Stimulated activated CD4-positive, alpha-beta T cell treated with anti-CD3 and anti-CD28 coated beads, Interleukin-4, amount 100 ng/mL, for 48 hours (primary cell): Measurements from ENCODE around the gene LRRC4C.

Experiments used
- DNase-seq, 2 donors: peaks; one replicate each; pipeline ENCODE4 v3.0.0-alpha.2; 2020; ENCODE audit warnings: low read depth in 2 of 2

Gene LRRC4C

DNA sequence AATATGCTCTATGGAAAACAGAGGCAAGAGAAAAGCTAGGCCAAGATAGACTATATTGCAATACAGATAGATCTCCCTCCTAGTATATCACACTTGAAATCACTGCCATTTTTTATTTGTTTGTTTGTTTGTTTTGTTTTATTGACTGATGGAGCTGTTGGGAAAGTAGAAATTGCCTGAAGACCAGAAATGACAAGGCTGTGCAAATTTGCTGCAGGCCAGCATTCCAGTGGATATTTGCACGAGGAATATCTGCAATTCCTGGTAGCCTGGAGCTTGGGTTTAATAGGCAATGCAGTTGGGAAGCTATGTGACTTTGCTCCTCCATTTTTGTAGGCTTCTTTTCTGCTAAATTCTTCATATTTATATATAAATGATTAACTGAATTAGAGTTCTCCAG lies 991.7 kb downstream of the LRRC4C start:
- DNase-seq: no peak

DNA sequence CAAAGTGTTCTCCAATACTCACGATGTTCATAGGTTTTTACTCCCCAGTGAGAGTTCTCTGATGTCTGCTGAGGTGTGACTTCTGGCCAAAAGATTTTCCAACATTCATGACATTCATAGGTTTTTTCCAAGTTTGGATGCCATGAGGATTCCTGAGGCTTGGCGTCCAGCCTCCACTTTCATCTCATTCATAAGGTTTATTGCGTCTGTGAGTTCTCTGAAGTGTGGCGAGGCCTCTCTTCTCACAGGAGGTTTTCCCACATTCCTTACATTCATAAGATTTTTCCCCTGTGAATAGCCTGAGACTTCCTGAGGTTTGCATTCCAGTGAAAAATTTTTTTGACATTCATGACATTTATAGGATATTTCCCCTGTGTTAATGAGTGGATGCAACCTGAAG lies 1014.1 kb downstream of the LRRC4C start:
- DNase-seq: no peak

DNA sequence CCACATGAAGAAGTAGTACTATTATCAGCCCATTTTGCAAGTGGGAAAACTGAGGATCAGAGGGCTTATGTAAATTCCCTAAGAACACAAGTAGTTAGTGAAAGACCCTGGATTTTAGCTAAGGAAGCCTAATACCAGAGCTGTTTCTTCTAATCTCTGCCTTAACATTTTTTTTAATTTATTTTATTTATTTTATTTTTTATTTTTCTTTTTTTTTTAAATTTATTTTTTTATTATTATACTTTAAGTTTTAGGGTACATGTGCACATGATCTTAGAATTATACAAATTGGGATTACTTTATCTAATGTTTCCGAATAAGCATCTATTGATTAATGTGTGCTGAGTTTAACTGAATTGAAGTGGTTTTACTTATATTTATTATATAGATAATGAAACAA lies 1015.3 kb downstream of the LRRC4C start:
- DNase-seq: no peak

DNA sequence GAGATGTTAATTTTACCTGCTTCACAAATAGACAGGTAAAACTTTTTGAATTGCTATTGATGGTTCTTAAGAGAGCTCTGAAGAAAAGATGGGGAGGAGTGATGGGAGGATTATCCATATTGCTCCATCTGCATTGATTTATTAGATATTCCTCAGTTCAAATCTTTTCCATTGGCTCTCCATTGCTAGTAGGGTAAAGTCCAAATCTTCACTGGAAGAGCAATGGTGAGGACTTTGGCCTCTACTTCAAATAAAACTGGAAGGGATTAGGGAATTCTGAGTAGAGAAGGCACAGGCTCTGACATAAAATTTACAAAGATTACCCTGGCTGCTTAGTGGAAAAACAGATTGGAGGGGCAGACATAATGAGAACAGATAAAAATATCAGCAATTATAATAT lies 1024.1 kb downstream of the LRRC4C start:
- DNase-seq: no peak

DNA sequence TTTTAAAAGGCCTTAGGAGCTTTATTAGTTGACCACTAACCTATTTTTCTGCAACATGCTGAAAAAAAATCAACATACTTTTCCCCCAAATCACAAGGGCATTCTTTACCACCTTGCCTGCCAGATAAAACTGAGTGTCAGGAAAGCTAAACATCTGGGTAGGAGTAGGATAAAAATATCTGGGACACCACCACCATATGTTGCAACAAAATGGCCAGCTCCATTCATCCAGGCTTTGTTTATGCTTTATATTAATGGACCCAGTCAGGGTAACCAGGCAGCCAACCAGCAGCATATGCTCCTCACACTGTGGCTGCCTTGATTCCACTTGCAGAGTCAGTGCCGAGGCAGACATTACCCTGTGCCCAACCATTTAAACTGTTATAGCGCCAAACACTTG lies 1024.5 kb downstream of the LRRC4C start:
- no peak for DNase-seq

DNA sequence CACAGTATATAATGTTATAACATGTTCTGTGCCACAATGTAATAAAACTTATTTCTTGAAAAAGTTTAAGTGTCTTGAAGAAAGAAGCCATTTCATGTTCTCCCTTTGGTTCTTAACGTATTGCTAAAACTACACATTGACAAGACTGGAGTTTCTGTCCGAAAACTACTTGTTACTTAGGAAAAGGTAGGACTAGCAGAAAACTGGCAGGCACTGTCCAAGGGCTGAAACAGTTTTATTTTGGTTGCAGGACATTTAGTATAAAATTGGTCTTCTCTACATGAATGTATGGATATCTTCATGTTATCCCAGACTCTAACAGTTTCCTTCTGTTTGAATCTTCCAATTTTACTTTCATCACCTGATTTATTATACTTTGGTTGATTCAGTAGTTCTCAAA lies 1027.1 kb downstream of the LRRC4C start:
- no peak for DNase-seq

DNA sequence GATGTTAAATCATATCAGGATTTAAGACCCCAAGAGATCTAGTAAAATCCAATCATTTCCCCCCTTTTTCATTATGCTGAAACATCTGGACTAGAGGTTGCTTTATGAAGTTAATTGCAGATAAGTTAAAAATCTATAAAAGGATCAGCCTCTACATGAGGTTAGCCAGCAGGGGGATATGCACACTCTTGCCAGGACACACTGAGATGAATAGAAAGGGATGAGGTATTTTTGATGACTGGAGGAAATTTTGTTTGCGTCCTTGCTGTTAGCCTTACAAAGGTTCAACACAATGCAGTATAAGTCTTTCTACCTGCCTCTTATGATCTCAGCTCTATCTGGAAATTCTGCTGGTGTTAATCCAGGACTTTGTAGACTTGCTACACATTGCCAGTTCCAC lies 1034.3 kb downstream of the LRRC4C start:
- DNase-seq: no peak

DNA sequence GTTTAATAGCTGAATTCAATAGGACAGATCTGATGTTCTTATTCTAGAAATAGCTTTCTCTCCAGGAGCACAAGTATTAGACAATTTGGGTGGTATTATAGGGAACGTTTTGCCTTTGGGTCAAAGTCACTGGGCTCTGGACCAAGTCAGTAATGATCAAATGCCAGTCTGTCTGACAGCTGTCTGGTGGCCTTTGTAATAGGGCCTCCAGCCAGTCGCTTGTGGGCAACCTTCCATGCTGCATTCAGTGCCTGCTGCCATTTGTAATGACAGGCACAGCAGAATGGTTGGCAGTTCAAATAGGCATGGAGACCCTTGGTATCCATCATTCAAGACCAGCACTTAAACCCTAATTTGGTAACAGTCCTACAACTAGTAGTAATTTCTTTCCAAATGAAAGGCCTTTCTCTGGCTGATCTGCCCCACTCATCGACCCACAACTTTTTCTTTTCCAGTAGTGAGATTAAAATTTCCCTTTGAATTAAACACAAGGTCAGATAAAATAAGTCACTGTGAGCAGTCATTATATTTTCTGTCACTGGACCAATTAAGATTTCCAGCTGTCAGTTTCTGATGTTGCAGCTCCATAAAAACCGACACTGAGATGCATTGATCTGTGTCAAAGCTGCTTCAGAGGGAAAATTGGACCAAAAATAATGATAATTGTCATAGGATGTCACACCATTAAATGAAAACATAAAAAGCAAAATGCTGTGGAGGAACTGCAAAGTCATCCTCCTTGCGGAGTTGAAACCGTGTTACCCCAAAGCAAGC lies 1038.1 kb downstream of the LRRC4C start:
- no peak for DNase-seq

DNA sequence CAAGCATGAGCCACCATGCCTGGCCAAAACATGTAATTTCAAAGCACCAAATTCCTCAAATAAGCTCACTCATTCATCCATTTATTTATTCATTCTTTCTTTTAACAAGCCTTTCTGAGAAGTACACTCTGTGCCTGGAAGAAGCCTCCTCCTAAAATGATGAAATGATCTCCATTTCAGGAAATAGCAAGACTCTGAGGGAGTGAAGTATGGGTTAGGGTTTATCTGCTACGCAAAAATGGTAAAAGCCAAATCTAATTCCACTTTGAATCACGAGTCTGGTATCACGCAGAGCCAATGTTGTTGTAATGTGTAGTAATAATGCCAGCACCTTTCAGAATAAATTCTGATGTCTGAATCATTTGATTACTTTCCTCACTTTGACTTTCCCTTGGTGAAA lies 1041.8 kb downstream of the LRRC4C start:
- DNase-seq: no peak

DNA sequence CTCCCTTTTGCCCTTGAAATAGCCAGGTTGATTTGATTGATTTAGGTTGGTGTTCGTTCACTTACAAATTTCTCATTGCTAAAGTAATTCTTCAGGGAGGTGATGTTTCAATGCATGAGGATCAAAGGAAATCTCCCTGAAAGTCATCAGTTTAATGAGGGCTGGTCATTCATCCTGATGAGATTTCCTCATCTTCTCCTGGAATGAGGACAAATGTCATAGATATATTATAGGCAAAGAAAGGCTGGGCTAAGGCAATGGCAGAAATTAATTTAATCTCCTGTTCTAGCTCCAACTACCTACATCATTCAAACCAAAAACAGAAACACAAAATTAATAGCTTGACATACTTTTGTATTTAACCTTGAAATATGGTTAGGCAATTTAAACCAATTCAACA lies 1052.1 kb downstream of the LRRC4C start:
- DNase-seq: no peak

DNA sequence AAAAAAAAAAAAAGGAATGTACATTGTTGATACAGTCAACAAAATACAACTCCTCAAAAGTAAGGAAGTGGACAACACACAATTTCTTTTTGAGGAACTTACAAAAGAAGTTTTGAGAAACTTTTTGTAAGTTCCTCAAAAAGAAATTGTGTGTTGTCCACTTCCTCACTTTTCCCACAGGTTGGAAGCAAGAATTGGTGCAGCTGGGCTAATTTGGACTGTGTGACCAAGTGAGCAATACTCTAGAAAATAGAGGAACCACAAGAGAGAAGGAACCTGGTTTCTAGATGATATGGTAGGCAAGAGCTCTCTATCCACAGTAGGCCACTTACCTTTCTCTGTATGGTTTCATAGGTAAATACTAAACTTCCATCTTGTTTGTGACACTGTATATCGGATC lies 1053.8 kb downstream of the LRRC4C start:
- no peak for DNase-seq

DNA sequence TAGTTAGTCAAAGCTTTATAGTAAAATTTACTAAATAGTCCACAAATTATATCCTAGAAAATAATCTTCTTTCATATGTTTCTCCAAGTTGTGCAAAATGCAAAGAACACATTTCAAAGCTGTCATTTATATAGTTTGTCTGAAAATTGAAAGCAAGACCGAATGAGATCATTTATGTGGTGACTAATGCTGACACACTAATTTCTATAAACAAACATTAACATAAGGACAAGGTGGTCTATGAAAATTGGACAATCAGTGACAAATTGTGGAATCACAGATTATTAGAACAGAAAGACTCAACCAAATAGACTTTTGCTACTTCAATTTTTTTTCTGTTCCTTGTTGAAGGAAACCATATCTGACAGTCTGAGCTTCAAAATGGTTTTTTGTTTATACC lies 1056.1 kb downstream of the LRRC4C start:
- DNase-seq: no peak

DNA sequence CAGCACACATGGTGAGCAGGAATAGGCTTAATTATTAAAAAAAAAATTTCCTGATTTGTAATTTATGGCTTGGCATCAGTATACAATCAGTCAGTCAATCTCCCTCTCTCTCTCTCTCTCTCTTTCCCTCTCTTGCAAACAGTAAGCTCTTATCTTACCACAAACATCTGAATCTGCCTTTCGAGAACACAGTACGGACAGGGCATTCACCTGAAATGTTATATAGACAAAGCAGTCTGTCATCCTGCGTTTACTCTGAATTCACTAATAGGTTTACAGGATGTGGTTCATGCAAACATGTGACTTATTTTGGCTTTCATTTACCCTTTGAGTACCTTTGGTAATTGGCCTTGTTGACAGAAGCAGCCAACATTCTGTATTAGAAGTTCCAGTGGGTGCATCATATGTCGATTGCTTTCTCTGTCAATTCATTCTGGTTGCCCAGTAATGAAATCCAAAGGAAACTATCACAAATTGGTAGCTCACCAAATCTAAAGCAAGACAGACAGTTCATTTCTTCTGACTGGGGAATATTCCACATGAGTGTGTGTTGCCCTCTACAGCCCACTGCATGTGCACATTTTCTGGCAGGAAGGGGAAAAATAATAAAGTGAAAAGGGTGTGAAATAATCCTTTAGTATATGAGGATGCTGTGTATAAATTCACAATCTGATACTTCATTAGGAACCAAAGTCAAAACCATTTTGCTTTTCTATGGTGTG lies 1058.2 kb downstream of the LRRC4C start:
- DNase-seq: no peak

DNA sequence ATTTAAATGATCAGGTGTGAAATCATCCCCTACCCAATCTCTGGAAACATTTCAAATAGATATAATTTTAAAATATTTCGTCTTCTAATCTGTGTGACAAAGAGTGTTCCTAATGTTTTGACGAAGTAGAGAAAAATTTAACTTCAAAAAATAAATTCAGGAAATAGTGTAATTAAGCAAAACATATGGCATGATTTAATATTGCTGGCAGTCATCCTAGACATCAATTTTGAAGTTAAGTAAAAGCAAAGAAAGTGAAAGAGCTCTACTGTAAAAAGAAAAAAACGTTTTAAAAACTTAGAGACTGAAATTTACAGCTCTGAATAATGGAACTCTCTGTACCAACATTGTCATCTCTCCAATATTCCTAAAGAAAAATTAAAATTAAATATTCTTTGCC lies 1062.3 kb downstream of the LRRC4C start:
- DNase-seq: no peak

DNA sequence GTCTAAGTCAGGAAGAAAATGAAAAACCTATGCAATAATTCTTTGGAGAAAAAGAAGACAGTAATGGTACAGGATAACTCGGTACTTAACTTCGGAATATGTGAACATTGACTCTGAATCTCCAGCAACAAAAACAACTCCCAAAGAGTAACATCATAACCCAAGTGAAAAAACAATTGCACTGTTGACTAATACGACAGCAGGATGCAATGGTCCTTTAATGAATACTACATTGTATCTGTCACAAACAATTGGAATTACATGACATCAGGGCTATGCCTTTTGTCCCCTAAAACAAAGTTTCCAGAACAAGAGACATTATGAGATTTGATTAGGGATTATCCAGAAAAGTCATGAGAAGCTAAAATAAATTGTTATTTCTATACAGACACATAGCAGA lies 1065.9 kb downstream of the LRRC4C start:
- no peak for DNase-seq

DNA sequence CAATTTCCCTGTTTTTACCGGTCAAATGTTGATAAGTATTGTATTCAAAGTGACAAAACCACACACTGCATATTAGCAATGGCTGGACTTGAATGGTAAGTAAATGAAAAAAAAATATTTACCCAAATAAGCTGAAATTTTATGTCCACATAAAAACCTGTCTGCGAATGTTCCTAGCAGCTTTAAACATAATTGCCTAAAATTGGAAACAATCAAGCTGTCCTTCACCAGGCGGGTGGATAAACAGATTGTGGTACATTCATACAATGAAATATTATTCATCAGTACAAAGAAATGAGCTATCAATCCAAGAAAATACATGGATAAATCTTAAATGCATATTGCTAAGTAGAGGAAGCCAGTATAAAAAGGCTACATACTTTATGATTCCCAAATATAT lies 1067.8 kb downstream of the LRRC4C start:
- DNase-seq: no peak

DNA sequence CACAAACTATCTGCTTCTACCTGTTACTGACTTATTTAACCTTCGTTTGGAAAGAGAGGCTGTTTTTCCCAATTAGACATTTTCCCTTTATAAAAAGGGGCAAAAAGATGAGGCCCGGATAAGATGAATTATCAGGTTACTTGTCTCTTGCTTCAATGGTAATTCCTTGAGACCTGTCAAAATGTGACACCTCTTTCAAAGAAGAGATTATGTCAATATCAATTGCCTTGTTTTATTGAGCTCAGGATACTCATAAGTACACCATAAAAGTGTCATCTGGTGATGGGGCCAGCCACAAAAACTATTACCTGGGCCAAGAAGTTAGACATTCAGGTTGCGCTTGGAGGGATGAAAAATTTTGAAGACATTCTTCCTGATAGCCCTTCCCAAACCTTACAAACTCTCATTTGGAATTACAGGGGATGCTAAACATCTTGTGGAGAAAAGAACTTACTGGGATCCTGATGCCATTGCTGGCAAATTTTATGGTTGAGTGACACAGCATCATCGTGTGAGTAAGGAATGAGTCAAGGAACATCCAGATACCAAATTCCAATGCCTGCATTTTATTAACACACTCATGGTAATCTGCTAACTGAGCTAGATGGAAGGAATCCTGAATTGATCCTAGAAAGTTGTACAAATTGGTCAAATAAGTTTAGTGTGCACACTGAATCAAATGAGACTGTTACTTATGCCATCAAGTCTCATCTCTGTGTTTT lies 1071.2 kb downstream of the LRRC4C start:
- DNase-seq: no peak

DNA sequence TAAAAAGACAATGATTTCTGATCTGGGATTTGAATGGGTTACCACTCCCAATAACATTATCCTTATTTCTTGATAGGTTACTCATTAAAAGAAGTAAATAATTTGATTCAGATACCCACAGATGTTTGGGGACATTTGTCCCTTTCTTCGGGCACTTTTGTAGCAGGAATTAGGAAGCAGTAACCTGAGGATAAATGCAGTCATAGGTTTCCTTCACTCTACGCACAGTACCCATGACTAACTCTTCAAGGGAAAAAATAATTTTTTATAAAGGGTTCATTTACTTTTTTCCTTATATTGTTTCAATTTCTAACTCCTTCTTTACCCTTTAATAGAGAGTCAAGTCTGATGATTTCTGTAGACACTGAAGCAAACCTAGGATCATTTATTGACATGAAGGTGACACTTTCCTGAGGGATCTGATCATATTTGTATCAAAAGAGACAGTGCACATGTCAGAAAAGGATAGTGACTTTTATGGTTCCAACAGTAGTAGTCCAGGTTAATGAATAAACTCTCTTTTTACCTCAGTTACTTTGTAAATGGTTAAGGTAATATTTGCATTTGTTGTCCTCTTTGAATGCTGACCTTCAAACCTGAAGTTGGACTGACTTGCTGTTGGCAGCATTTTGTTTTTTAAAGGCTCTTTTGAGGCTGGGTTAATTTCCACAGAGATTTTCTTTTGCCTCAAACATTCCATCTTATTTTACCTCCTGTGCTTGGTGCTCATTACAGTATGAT lies 1072.0 kb downstream of the LRRC4C start:
- no peak for DNase-seq

DNA sequence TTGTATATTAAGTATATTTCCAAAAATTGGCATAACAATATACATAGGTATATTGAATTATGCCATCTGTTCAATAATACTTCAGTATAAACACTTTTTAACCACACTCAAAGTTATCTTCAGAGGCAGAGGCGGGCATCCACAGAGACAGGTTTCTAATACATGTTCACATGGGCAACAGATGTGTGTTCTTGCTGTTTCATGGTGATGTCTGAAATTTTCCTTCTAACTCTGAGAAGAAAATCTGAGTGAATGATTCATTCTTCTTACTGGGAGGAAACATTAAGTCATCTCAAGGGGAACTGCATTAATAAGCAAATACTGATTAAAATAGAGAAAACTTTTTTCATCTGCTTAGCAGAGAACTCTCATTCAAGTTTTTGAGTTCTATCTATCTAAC lies 1074.5 kb downstream of the LRRC4C start:
- no peak for DNase-seq

DNA sequence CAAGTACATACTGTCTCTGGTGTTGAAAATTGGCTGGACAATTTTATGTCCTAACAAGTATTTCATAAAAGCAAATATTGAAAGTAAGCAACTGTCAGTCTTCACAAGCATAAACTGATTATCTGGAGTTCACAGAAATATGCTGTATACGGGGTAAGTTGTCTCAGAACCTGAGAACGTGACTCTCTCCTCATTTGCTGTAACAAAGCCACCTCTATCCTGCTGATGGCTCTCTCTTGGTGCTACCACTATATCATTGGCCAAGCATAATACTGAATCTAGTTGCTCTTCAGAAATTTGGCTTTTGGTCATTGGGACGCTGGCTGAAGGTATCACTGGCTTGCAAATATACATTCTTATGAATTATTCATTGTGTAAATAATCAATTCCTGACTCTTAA lies 1078.0 kb downstream of the LRRC4C start:
- no peak for DNase-seq

DNA sequence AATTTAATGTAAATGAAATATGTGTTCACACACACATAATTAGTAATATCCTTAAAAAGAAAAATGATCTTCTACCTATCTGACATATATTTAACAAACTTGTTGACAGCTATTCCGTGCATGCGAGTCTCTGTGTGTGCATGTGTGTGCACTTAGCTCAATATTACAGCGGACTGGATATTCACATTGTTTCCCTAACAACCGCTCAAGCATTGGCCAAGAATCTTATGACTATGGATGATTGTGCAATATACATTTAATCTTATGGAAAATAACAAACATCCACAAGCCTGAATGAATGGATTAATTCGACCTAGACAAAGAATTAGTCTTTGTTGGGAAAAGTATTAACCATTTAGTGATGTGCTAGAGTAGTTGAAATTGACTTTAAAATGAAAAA lies 1078.6 kb downstream of the LRRC4C start:
- no peak for DNase-seq

DNA sequence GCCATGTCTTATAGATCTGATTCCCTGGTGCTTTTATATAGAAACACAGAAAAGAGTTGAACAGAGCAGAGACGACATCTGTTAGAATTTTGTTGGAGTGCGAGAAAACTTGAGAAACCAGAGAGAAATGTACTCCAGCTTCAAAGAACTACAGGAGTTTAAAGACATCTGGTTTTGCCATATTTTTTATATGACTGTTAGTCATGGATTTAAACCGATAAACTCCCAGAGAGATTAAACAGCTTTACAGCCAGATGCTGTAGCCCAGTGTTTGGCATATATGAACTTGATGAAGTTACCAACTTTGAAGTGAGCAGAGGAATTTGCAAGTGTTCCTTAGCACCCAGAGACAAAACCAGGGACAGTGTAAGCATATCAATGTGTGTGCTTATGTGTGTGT lies 1083.1 kb downstream of the LRRC4C start:
- DNase-seq: no peak
